T follicular helper cell (primary cell): ENCODE results near the gene POTEJ.
"Not testable (repeated sequence)": the region's sequence is repeated elsewhere in the genome, so short reads cannot be mapped to it uniquely, and the experiment has no call there.

Source experiments
- DNase-seq: peaks from one replicate; pipeline ENCODE4 v3.0.0-alpha.2; 2020; ENCODE audit warnings: low read depth
- total RNA-seq, 2 experiments: gene quantifications; one replicate each; lab custom pipeline; 2026; lab: John Stamatoyannopoulos, UW

POTEJ gene
- 0 reads per million in 2 experiments for total RNA-seq

DNA sequence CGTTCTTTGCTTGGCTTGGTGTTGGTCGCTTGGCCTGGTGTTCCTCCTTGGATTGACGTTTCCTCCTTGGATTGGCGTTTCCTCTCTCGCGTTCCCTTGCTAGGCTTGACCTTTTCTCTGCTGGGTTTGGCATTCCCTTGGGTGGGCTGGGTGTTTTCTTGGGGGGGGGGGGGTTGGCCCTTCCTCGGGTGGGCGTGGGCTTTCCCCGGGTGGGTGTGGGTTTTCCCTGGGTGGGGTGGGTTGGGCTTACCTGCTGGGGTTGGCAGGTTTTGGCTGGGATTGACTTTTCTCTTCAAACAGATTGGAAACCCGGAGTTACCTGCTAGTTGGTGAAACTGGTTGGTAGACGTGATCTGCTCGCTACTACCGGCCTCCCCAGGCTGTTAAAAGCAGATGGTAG is at the start of gene POTEJ:
Gene POTEJ (plus strand): TSS at position 301 of the 400 bp plus-strand sequence. CDS start 93 bp downstream, at position 394.
- not testable (repeated sequence) for DNase-seq

DNA sequence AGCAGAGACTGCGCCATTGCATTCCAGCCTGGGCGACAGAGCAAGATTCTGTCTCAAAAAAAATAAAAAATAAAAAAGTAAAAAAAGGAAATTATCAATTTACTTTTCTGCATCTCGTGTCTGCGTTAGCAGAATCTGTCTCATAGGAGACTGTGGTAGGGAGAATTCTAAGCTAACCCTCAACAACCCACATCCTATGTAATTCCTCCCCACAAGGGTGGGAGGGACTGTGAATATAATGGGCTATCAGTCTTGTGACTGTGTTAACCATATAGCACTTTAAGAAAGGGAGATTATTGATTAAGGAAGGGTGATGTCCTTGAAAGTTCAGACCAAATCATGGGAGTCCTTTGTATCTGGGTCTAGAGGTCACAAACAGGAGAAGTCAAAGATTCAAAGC is 45.1 kb upstream of the POTEJ start:
- DNase-seq: not testable (repeated sequence)

DNA sequence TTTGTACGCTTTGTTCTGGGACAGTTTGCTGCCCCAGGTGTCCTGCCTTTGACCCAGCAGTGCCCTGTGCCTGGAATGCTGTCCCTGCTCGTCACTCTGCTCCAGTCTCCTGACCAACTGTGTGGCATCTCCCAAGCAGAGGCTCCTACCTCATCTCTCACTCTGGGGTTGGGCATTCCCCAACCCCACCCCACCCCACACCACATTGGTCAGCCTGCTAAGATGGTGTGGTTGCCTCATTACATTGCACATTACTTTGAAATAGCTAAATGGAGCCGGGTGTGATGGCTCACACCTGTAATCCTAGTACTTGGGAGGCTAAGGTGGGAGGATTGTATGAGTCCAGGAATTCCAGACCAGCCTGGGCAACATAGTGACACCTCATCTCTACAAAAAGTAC is 39.3 kb upstream of the POTEJ start:
- not testable (repeated sequence) for DNase-seq

DNA sequence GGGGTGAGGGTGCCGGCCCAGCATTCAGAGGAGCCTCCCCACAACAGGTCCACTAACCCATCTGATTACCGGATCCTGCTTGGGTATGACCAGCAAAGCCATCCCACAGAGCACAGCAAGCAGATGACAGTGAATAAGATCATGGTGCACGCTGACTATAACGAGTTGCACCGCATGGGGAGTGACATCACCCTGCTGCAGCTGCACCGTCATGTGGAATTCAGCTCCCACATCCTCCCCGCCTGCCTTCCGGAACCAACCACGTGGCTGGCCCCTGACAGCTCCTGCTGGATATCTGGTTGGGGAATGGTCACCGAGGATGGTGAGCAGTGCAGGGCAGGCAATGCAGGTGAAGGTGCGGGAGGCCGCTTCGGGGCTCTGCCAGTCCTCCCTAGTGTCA is 37.0 kb upstream of the POTEJ start:
- not testable (repeated sequence) for DNase-seq

DNA sequence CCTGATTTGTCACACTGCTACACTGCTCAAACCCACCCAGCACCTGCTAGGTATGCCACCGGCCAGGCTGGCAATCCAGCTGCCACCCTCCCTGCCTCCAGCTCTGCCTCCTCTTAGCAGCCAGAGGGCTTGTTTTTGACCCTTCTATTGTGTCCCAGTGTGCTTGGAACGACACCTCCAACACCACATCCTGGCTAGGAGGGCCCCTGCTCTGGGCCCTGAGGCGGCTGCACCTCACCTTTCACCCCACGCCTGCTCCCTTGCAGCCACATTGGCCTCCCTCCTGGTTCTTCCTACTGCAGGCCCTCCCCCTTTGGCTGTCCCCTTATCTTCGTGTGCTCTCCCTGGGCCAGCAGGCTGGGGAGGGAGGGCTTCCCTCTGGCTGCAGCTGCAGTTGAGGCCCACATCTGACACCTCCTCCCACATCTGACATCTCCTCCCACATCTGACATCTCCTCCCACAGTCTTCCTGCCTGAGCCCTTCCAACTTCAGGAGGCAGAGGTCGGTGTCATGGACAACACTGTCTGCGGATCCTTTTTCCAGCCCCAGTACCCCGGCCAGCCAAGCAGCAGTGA is 34.9 kb upstream of the POTEJ start:
- not testable (repeated sequence) for DNase-seq

DNA sequence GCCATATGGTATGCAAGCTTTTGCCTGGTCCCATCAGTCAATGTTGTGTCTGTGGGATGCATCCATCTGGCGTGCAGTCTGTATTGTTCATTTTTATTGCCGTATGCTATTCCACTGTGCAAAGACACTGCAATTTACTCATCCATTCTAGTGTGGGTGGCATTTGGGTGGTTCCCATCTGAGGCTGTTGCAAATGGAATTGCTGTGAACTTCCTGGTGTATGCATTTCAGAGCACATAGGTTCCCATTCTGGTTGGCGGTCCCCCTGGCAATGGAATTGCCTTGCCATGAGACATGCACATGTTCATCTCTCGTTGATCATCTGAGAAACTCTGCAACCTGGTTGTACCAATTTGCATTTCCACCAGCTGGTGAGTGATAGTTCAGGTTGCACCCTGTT is 33.7 kb upstream of the POTEJ start:
- not testable (repeated sequence) for DNase-seq

DNA sequence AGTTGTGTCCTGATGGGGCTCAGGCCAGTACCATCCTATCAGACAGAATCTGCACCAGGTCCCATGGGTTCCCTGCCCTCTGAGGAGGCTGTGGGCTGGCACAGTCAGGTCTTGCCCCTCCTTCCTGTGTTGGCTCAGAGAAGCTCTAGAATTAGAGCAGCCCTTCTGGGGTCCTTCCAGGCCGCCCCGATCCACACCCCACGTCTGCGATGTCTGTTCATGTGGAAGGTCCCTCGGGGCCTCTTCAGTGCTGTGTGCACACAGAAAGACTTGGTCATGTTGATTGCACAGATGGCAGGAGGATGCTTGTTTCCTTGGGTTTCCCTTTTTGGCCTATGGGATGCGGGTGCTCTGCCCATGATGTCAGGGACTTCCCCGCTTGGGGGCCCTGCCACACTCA is 32.1 kb upstream of the POTEJ start:
- not testable (repeated sequence) for DNase-seq

DNA sequence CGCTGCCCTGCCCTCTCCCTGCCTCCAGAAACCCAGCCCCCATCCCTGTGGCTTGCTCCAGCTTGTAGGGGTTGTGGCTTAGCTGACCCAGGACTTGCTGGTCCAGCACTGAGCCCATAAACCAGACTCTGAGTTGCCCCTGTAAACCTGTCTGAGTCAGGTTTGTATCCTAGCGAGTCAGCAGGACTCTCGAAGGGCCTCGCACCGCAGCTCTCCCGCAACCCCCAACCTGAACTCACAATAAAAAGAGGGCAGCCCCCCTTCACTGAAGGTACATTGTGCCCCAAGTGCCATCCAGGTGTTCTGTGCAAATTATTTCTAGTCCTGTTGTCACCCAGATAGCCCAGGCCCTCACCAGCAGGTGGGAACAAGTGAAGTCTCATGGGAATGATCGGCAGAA is 29.7 kb upstream of the POTEJ start:
- not testable (repeated sequence) for DNase-seq

DNA sequence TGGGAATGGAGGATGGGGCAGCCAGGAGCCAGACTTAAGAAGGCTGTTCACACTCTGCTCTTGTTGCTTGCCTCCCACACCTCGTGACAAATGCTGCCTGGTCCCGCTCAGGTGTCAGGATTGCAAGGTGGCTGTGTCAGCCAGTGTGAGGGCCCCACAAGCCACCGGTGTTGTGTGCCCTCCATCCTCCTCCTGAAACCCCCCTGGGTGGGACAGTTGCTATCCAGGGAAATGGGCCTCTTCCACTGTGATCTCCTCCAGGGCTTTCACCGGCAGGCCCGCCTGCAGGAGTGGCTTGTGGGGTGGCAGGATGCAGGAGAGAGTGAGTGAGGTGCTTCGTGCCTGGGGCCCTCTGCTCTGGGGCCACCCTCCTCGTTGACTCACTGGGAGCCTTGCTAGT is 28.3 kb upstream of the POTEJ start:
- not testable (repeated sequence) for DNase-seq

DNA sequence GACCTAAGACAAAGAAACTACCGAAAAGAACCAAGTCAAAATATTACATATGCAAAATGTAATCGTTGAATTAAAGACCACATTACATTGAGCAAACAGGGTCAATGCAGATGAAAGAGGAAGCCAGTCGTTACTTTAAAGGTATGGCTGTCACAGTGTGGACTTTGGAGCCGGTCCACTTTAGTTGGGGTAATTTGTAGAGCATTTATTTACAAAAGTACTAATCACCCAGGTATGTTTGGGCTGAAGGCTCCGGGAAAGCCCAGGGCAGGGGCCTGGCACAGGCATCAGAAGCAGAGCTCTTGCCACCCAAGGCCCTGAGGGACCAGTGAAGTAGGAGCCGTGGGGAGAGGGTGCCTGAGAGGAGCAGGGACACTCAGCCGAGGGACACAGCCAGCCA is 27.7 kb upstream of the POTEJ start:
- DNase-seq: not testable (repeated sequence)

DNA sequence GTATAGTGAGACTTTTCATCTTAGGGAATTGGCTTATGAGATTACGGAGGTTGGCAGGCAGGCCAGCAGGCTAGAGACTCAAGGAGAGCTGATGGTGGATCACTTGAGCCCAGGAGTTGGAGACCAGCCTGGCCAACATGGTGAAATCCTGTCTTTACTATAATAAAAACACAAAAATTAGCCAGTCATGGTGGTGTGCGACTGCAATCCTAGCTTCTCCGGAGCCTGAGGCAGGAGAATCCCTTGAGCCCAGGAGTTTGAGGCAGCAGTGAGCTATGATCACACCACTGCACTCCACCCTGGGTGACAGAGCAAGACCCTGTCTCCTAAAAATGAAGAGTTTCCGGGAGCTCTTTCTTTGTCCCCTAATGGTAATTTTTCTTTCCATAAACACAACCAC is 26.5 kb upstream of the POTEJ start:
- DNase-seq: not testable (repeated sequence)

DNA sequence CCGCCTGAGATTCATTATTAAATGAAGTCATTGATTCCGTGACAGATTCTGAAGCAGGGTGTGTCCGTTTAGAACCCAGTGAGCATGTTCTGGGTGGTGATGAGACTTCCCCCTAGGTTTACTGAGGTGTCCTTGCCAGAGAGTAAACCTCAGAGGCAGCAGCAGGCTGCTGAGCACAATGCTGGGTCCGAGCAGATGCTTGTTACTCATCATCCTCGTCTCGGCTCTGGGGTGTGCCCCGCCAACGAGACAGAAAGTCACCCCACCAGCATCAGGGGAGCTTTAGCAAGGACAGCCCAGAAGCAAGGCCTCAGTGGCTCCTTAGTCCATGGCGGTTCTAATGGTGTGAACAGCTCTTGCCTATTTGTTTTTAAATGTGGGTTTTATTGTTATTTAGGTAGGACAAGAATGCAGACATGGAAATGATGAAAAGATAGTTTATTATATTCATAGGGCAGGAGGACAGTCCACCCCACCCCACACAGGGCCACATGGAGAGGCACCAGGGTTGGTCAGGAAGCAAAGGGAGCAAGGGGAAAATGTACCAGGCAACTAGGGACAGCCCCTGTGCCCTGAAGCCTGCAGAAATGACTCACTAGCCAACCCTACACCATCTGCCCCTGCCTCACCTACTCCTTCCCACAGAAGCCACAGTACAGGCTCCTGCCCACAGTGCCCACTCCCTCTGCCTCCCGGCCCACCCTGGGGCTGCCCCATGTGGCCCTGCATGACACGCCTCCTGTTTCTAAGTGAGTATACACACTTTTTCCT is 22.4 kb upstream of the POTEJ start:
- not testable (repeated sequence) for DNase-seq

DNA sequence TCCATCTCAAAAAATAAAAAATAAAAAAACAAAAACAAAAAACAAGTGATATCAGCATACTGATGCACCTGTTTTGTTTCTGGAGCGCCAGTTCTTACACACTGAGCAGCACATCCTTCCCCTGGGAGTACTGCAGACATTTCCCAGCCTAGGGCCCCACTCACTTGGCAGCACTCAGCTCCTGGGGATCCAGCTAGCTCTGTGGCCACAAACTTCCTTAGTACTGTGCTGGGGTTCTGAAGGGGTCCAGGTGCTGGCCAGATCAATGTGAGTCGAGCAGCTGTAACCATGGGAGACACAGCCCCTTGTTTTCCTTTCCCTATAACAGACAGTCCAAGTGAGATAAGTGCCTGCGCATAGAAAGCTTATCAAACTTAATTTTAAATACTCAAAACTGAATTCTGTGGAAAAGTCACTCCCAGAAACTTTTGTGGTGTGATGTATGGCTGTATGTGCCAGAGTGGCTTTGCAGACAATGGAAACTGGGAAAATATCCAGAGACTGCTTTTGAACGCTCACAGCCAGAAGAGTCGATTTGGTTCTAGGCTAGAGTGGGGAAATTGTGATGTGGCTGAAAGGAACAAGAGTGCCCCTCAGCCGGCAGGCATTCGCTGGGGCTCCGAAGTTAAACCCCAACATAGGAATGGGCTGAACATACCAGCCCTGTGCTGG is 20.9 kb upstream of the POTEJ start:
- not testable (repeated sequence) for DNase-seq

DNA sequence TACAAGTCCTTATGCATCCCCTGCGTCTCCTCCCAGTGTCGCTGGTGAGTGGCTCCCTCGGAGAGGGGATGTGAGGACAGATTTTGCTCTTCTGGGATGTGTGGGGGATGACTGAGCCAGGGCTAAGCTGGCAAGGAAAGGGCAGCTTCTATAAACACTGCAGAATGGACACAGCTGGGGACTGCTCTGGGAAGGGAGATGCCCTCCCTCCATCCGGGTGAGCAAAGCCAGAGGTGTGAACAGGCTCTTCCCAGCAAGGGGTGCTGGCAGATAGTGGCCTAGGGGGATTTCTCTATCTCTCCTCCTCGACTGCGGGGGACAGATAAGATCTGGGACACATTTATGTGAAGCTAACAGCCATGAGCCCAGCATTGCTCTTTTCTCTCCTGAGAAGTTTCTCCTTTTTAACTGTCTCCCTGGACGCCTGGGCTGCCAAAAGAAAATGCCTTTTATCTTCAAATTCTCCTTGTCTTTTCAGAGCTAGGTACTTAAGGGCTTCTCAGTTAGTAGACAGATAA is 20.3 kb upstream of the POTEJ start:
- not testable (repeated sequence) for DNase-seq

DNA sequence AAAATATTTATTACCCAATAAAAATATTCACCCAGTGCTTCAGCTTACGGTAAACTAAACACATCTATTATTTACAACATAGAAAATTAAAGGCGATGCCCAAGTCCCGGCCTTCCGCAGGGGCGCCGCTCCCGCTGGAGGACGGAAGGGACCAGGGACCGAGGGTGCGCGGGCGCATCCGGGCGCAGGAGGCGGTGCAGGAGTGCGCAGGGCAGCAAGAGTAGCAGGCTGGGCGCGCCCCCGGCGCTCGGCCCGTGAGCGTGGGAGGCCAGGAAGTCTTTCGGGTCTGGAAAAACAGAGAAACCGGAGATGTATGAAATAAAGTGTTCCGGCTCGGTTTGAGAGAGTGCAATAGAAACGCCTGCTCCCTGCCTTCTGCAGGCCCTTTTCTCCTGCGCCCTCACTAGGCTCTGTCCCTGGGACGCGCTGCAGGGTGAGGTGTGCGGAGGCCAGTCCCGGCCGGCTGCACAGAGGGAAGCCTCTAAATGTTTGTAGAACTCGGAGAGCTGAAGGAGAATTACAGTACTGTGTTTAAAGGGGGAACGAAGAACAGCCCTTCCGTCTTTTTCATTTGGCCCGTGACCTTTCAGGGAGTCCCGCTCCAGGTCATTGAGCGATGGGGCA is 18.3 kb upstream of the POTEJ start:
- DNase-seq: not testable (repeated sequence)

DNA sequence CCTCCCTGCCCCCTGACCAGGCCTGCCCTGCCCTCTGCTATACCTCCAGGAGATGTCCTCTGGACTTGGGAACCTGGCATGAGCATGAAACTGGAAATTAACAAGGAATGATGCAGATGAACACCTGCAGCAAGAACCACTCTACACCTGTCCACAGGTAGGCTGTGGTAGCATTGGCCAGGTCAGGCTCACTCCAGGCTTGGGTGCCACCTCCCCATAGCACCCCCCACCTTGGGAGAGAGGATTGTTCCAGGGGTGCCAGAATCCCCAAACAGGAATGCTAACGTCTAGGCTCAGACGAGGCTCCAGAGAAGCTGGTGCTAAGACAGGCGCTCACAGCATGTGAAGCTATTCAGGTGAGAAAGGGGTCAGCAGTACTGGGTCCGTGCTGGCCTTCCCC is 17.2 kb upstream of the POTEJ start:
- not testable (repeated sequence) for DNase-seq

DNA sequence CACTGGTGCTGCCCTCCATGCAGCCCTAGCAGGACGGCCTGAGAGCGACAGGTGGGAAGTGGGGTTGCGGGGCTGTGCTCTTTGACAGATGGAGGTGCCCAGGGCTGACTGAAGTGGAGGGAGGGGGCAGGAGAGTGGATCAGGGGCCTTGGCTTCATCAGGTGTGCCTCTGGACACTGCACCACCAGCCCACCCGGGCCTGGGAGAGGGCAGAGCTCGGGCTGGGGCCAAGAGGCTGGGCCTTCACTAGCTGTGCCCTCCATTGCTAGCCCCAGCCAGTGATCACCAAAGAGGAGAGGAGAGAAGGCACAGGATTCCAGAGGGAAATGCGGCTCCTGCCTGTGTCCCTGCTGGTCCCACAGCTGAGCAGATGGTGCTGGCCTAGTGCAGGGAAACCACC is 14.5 kb upstream of the POTEJ start:
- DNase-seq: not testable (repeated sequence)

DNA sequence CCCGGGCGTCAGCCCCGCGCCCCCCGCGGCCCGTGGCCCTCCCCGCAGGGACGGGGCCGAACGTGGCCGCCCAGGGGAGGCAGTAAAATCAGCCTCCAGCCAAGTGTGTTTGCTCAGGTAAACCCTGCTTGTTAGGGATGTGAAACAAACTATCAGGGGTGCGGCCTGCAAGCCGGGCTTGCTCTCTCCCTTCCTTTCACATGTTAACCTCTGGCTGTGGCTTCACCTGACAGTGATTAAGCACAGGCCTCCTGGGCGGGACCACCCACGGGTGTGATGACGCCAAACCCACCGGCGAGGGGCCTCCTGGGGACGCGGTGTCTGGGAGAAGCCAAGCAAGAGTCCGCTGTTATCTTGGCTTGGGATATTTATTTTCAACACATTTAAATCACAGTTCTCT is 13.2 kb upstream of the POTEJ start:
- not testable (repeated sequence) for DNase-seq

DNA sequence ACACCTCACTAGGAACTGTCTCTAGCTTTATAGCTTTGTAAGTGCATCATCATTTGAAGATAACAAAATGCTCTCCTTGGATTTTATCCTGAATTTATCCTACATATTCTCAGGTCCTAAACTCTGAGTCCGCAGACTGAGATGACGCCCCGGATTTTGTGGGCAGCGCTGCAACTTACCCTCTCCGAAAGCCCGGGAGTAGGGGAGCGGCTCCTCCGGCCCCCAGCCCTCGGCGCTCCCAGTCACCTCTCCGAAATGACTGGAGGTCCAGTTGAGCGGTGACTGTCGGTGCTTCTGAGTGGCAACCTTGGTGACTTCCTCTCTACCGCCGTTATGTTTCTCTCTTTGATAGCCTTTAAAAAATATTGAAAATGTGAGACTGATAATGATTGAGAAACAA is 12.8 kb upstream of the POTEJ start:
- not testable (repeated sequence) for DNase-seq

DNA sequence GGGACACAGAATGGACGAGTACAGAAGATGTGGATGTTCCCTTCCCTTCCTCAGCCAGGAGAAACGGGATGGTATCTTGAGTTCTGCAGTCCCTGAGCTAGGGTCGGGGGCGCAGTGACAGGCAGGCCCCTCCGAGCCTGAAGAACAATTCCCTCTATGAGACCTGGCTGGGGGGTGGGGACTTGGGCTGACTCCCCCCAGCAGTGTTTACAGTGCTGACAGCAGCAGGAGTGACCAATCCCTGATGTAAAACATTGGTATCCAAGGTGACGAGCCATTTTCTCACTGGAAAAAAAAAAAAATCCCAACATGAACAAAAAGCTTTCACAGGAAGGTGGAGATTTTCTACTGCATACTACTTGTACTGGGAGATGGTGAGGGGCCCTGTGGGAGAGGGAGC is 11.8 kb upstream of the POTEJ start, which contains the start of gene CFC1:
Gene CFC1 (minus strand): TSS at position 183 of the 400 bp plus-strand sequence. CDS start 288 bp downstream, outside the sequence.
- not testable (repeated sequence) for DNase-seq

DNA sequence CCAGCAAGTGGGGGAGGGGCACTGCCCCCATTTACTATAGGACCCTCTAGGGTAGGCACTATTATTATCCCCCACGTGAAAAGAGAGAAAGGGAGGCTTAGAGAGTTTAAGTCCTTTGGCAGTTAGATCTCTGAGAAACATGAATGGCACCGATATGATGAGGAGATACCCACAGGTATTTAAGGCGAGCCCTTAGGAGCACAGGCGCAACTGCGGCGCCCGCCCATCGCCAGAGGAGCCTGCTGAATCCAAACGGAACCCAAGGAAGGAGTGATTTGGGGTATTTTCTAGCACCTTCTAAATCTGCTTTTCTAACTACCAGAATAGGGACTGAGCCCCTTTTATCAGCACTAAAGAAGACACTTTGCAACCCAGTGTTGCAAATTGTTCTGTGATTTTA is 11.3 kb upstream of the POTEJ start:
- DNase-seq: not testable (repeated sequence)
